Calu3 (cell line): ENCODE data around the gene NPIPA2. TPM values are rescaled to one million over a fixed set of nuclear protein-coding genes. Genes with fewer than 3 reads are reported as not detected.
"Not testable (repeated sequence)": the region's sequence is repeated elsewhere in the genome, so short reads cannot be mapped to it uniquely, and the experiment has no call there.

Experiments used
- BruUV-seq: library from RNA; stranded (reverse); fragments of 400-500 nt; replicated peaks from 2 replicates; lab custom pipeline; 2021; lab: Mats Ljungman, UMichigan
- CTCF ChIA-PET: fragments of 300-600 bp; sonication (Branson Sonifier 250); formaldehyde crosslinking; loops from one replicate; lab custom pipeline; 2022; ENCODE audit warnings: antibody characterized with exemption; lab: Charles Lee
- DNase-seq: peaks from one replicate; pipeline ENCODE4 v3.0.0; 2022
- H3K27ac Mint-ChIP-seq: one replicate; pipeline ENCODE4 v1.8.0; 2022; ENCODE audit warnings: mixed read lengths; ENCODE audit not compliant: unreplicated experiment
- H3K27me3 Mint-ChIP-seq: one replicate; pipeline ENCODE4 v1.8.0; 2022; ENCODE audit warnings: mixed read lengths; ENCODE audit not compliant: unreplicated experiment
- H3K36me3 Mint-ChIP-seq: one replicate; pipeline ENCODE4 v1.8.0; 2022; ENCODE audit warnings: mild to moderate bottlenecking, moderate library complexity, mixed read lengths; ENCODE audit not compliant: insufficient read depth, unreplicated experiment
- H3K4me1 Mint-ChIP-seq: one replicate; pipeline ENCODE4 v1.8.0; 2022; ENCODE audit warnings: mild to moderate bottlenecking, low read depth, mixed read lengths; ENCODE audit not compliant: unreplicated experiment
- H3K4me3 Mint-ChIP-seq: one replicate; pipeline ENCODE4 v1.8.0; 2022; ENCODE audit warnings: mild to moderate bottlenecking, low read depth, moderate library complexity, mixed read lengths; ENCODE audit not compliant: unreplicated experiment
- H3K9me3 Mint-ChIP-seq: one replicate; pipeline ENCODE4 v1.8.0; 2022; ENCODE audit warnings: low read depth, mixed read lengths; ENCODE audit not compliant: unreplicated experiment
- intact Hi-C: fragments of 100-400 bp; cut with micrococcal nuclease; formaldehyde crosslinking; loops from one replicate; pipeline ENCODE4 v1.10.0; 2022; ENCODE audit not compliant: unreplicated experiment
- total RNA-seq: library from RNA; stranded (reverse); gene quantifications from 2 replicates; pipeline ENCODE4 v1.2.3, GENCODE V29; 2022

NPIPA2 gene
- total RNA-seq, 1 experiment from 2014 or later: not detected

GRCh38 chr16:14813890-14814289 is 71.6 kb downstream of the NPIPA2 start:
- H3K9me3 Mint-ChIP-seq, H3K4me1 Mint-ChIP-seq, H3K4me3 Mint-ChIP-seq, CTCF ChIA-PET, H3K27ac Mint-ChIP-seq, BruUV-seq, H3K36me3 Mint-ChIP-seq, intact Hi-C loops, H3K27me3 Mint-ChIP-seq, DNase-seq: not testable (repeated sequence)

Other genes with a start within 250 kb of the NPIPA2 start
- gene PARN, start 112.3 kb upstream of the NPIPA2 start, total RNA-seq: 54.8 and 59.1 TPM in 2 replicates
- gene BFAR, start 109.6 kb upstream of the NPIPA2 start, total RNA-seq: 83.8 and 97.9 TPM in 2 replicates
- gene PLA2G10, start 48.2 kb upstream of the NPIPA2 start, total RNA-seq: 3.3 and 6.3 TPM in 2 replicates
- 8.2 and 9.1 TPM in 2 replicates for gene NPIPA3, start 39.1 kb upstream of the NPIPA2 start, total RNA-seq
- gene NOMO1, start 91.2 kb downstream of the NPIPA2 start, total RNA-seq: 172 and 199 TPM in 2 replicates
- 112 and 114 TPM in 2 replicates for gene NPIPA1, start 194.9 kb downstream of the NPIPA2 start, total RNA-seq
- gene PDXDC1, start 232.5 kb downstream of the NPIPA2 start, total RNA-seq: 171 and 172 TPM in 2 replicates